Neural progenitor cell (in vitro differentiated cells): ENCODE measurements around the gene SMPDL3B. TPM values are rescaled to one million over a fixed set of nuclear protein-coding genes. Genes with fewer than 3 reads are reported as not detected.
"Not testable (repeated sequence)": the region's sequence is repeated elsewhere in the genome, so short reads cannot be mapped to it uniquely, and the experiment has no call there.

ENCODE experiments used
- DNase-seq: peaks from one replicate; pipeline ENCODE4 v3.0.0-alpha.2; 2016; ENCODE audit warnings: low spot score
- H2AFZ ChIP-seq: fragments of 200-600 bp; sonication (generic); replicated peaks from 2 replicates; pipeline ENCODE4 v1.6.1; 2016; ENCODE audit warnings: antibody characterized with exemption
- H3F3A ChIP-seq: fragments of 200-600 bp; sonication (generic); 2 replicates; pipeline ENCODE4 v1.6.1; 2016; ENCODE audit warnings: antibody characterized with exemption, low read depth
- H3K27ac ChIP-seq: fragments of 200-600 bp; sonication (generic); 2 replicates; pipeline ENCODE4 v1.5.1; 2016; ENCODE audit warnings: mild to moderate bottlenecking
- H3K27me3 ChIP-seq: fragments of 200-600 bp; sonication (generic); 2 replicates; pipeline ENCODE4 v1.6.1; 2016; ENCODE audit warnings: mild to moderate bottlenecking, moderate library complexity
- H3K36me3 ChIP-seq: fragments of 200-600 bp; sonication (generic); 2 replicates; pipeline ENCODE4 v1.5.1; 2016
- H3K4me1 ChIP-seq: fragments of 200-600 bp; sonication (generic); 2 replicates; pipeline ENCODE4 v1.6.1; 2016; ENCODE audit warnings: mixed run types
- H3K4me2 ChIP-seq: fragments of 200-600 bp; sonication (generic); 2 replicates; pipeline ENCODE4 v1.6.1; 2016
- H3K4me3 ChIP-seq: fragments of 200-600 bp; sonication (generic); 2 replicates; pipeline ENCODE4 v1.5.1; 2016
- H3K79me2 ChIP-seq: fragments of 200-600 bp; sonication (generic); 2 replicates; pipeline ENCODE4 v1.6.1; 2016; ENCODE audit warnings: low read depth
- H3K9ac ChIP-seq: fragments of 200-600 bp; sonication (generic); 2 replicates; pipeline ENCODE4 v1.6.1; 2016
- H3K9me3 ChIP-seq: fragments of 200-600 bp; sonication (generic); 2 replicates; pipeline ENCODE4 v1.5.1; 2016; ENCODE audit warnings: low read depth
- H4K20me1 ChIP-seq: fragments of 200-600 bp; sonication (generic); 2 replicates; pipeline ENCODE4 v1.6.1; 2016; ENCODE audit warnings: low read depth
- H3K27ac Mint-ChIP-seq: 3 replicates; pipeline ENCODE4 v1.8.0; 2021; ENCODE audit warnings: mixed read lengths
- H3K27me3 Mint-ChIP-seq: 2 replicates; pipeline ENCODE4 v1.8.0; 2022; ENCODE audit warnings: low read depth, mild to moderate bottlenecking, inconsistent platforms, moderate library complexity, mixed read lengths; ENCODE audit not compliant: insufficient read depth
- H3K36me3 Mint-ChIP-seq: 3 replicates; pipeline ENCODE4 v1.8.0; 2021; ENCODE audit warnings: mixed read lengths
- H3K4me1 Mint-ChIP-seq: 3 replicates; pipeline ENCODE4 v1.8.0; 2021; ENCODE audit warnings: mixed read lengths
- H3K4me3 Mint-ChIP-seq: 3 replicates; pipeline ENCODE4 v1.8.0; 2021; ENCODE audit warnings: mild to moderate bottlenecking, moderate library complexity, mixed read lengths
- H3K9me3 Mint-ChIP-seq: 3 replicates; pipeline ENCODE4 v1.8.0; 2020; ENCODE audit warnings: mixed read lengths
- EZH2 ChIP-seq: fragments of 200-600 bp; sonication (generic); IDR thresholded peaks from 2 replicates; pipeline ENCODE4 v1.6.1; 2017; ENCODE audit warnings: antibody characterized with exemption, mild to moderate bottlenecking, moderate library complexity
- EZH2phosphoT487 ChIP-seq: fragments of 200-600 bp; sonication (generic); IDR thresholded peaks from 2 replicates; pipeline ENCODE4 v1.6.1; 2017; ENCODE audit warnings: antibody characterized with exemption
- total RNA-seq: library from RNA; depleted of rRNA; stranded (reverse); fragments of >200 nt; gene quantifications from 2 replicates; pipeline ENCODE4 v1.2.3, GENCODE V29; 2015; ENCODE audit warnings: low replicate concordance
- TF ChIP-seq, protein P1 (sequence below): fragments of 200-600 bp; sonication (generic); IDR thresholded peaks from 2 replicates; pipeline ENCODE4 v1.5.1; 2017; ENCODE audit warnings: antibody characterized with exemption, mild to moderate bottlenecking

Gene SMPDL3B
- total RNA-seq, 1 donor from 2014 or later = 1.2 TPM

DNA sequence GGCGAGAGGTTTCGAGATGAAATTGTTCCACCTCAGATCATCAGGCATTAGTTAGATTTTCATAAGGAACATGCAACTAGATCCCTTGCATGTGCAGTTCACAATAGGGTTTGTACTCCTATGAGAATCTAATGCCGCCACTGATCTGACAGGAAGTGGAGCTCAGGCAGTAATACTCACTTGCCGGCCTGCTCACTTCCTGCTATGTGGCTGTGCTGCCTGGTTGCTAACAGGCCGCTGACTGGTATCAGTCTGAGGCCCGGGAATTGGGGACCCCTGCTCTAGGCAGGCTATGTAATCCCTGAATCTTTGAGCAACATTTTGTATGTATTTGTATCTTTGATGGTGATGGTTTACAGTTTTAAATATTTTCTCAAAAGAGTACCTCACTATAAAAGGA lies 57.5 kb downstream of the SMPDL3B start:
- Histone ChIP-seq H3K4me3 (no peak overlapping the region), H3K9ac (no peak overlapping the region), H3K27ac (no peak overlapping the region), H3K79me2 (no peaks in the 10 kb centered on the region), H3K4me1 (no peaks in the 10 kb centered on the region), H3F3A (no peaks in the 10 kb centered on the region), H2AFZ (no peak overlapping the region), H3K4me2 (no peak overlapping the region), H3K9me3 (no peaks in the 10 kb centered on the region), H3K27me3 (no peaks in the 10 kb centered on the region), H3K36me3 (peaks cover 19% of the 10 kb centered on the region), H4K20me1 (no peaks in the 10 kb centered on the region)
- H3K36me3 Mint-ChIP-seq = peaks cover 20% of the 10 kb centered on the region
- no peak for DNase-seq
- no peaks in the 10 kb centered on the region for H3K9me3 Mint-ChIP-seq
- no peaks in the 10 kb centered on the region for H3K4me1 Mint-ChIP-seq
- H3K27me3 Mint-ChIP-seq = no peaks in the 10 kb centered on the region
- H3K4me3 Mint-ChIP-seq = no peak overlapping the region
- no peak for TF ChIP-seq EZH2phosphoT487
- TF ChIP-seq, protein P1, sequence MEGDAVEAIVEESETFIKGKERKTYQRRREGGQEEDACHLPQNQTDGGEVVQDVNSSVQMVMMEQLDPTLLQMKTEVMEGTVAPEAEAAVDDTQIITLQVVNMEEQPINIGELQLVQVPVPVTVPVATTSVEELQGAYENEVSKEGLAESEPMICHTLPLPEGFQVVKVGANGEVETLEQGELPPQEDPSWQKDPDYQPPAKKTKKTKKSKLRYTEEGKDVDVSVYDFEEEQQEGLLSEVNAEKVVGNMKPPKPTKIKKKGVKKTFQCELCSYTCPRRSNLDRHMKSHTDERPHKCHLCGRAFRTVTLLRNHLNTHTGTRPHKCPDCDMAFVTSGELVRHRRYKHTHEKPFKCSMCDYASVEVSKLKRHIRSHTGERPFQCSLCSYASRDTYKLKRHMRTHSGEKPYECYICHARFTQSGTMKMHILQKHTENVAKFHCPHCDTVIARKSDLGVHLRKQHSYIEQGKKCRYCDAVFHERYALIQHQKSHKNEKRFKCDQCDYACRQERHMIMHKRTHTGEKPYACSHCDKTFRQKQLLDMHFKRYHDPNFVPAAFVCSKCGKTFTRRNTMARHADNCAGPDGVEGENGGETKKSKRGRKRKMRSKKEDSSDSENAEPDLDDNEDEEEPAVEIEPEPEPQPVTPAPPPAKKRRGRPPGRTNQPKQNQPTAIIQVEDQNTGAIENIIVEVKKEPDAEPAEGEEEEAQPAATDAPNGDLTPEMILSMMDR = no peak
- no peak overlapping the region for H3K27ac Mint-ChIP-seq

DNA sequence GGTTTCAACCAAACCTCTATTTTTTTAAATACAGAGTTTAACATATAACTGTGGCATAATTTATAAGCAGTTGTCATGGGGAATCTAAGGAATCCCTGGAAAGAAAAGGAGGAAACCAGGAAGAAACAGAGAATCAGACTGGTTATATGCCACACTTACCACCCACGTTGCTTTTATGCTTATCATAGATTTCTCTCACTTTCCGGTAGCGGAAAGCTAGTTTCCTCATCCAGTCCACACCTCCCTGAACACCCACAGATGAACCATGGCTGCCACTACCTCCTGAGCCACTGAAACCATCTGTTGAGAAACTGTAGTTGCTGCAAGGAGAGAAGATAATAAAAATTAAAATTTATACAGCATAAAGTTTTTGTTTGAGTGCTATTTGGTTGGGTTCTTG lies 58.4 kb downstream of the SMPDL3B start:
- H3K4me1 Mint-ChIP-seq = no peaks in the 10 kb centered on the region
- Histone ChIP-seq H3K27me3 (no peaks in the 10 kb centered on the region), H3K27ac (no peak overlapping the region), H2AFZ (no peak overlapping the region), H3K4me1 (no peaks in the 10 kb centered on the region), H3K36me3 (peaks cover 19% of the 10 kb centered on the region), H3K4me2 (no peak overlapping the region), H3K9me3 (no peaks in the 10 kb centered on the region), H3K9ac (no peak overlapping the region), H3K4me3 (no peak overlapping the region), H3K79me2 (no peaks in the 10 kb centered on the region), H4K20me1 (no peaks in the 10 kb centered on the region), H3F3A (no peaks in the 10 kb centered on the region)
- no peak overlapping the region for H3K27ac Mint-ChIP-seq
- no peak overlapping the region for H3K4me3 Mint-ChIP-seq
- TF ChIP-seq, protein P1 = no peak
- no peak for TF ChIP-seq EZH2phosphoT487
- TF ChIP-seq EZH2 = no peak
- peaks cover 24% of the 10 kb centered on the region for H3K36me3 Mint-ChIP-seq
- no peaks in the 10 kb centered on the region for H3K27me3 Mint-ChIP-seq
- no peaks in the 10 kb centered on the region for H3K9me3 Mint-ChIP-seq
- DNase-seq = no peak

DNA sequence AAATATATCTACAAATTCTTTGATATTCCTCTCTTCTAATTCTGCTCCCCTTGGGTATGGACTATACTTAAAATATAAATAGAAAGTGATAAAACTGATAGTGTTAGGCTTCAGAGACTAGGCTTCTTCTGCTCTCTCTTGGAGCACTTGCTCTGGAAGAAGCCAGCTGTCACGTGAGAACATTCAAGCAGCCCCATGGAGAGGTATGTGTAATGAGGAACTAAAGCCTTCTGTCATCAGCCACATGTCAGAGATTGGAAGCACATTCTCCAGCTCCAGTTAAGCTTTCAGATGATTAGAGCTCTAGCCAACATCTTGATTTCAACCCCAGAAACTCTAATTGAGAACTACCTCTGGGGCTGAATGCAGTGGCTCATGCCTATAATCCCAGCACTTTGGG lies 59.3 kb downstream of the SMPDL3B start:
- no peaks in the 10 kb centered on the region for H3K79me2 ChIP-seq

DNA sequence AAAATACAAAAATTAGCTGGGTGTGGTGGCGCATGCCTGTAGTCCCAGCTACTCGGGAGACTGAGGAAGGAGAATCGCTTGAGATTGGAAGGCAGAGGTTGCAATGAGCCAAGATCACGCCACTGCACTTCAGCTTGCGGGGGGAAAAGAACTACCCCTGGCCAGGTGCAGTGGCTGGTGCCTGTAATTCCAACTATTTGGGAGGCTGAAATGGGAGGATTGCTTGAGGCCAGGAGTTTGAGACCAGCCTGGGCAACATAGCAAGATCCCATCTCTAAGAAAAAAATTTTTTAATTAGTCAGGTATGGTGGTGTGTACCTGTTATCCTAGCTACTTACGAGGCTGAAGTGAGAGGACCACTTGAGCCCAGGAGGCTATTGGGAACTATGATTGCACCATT lies 59.7 kb downstream of the SMPDL3B start:
- not testable (repeated sequence) for H3K4me3 Mint-ChIP-seq, H3F3A ChIP-seq, H3K27ac ChIP-seq, H3K27me3 Mint-ChIP-seq, DNase-seq, H3K4me1 Mint-ChIP-seq, H3K79me2 ChIP-seq, H4K20me1 ChIP-seq, H3K36me3 ChIP-seq, H3K9me3 ChIP-seq, H3K27ac Mint-ChIP-seq, H3K9me3 Mint-ChIP-seq, H3K4me3 ChIP-seq, H3K27me3 ChIP-seq, H3K4me1 ChIP-seq, H3K4me2 ChIP-seq, H3K9ac ChIP-seq, H2AFZ ChIP-seq
- H3K36me3 Mint-ChIP-seq = peaks cover 20% of the 10 kb centered on the region

More for the DNA sequence above, 59.3 kb downstream of the SMPDL3B start:
- no peak for DNase-seq
- Mint-ChIP-seq H3K36me3 (peaks cover 20% of the 10 kb centered on the region), H3K9me3 (no peaks in the 10 kb centered on the region), H3K27me3 (no peaks in the 10 kb centered on the region), H3K4me3 (no peak overlapping the region), H3K4me1 (no peaks in the 10 kb centered on the region), H3K27ac (no peak overlapping the region)
- Histone ChIP-seq H3K9ac (no peak overlapping the region), H4K20me1 (no peaks in the 10 kb centered on the region), H2AFZ (no peak overlapping the region), H3K36me3 (peaks cover 14% of the 10 kb centered on the region), H3K4me2 (no peak overlapping the region), H3K27ac (no peak overlapping the region), H3F3A (no peaks in the 10 kb centered on the region), H3K4me1 (no peaks in the 10 kb centered on the region), H3K4me3 (no peak overlapping the region), H3K9me3 (no peaks in the 10 kb centered on the region), H3K27me3 (no peaks in the 10 kb centered on the region)
- TF ChIP-seq EZH2phosphoT487 = no peak
- TF ChIP-seq, protein P1 = no peak
- TF ChIP-seq EZH2 = no peak
